Parathyroid adenoma (tissue), 2 donors: ENCODE measurements around the gene C20orf141.

Experiments used
- H2AFZ ChIP-seq: fragments of 300-600 bp; sonication (generic); one replicate; pipeline ENCODE4 v1.7.0; 2017; ENCODE audit warnings: antibody characterized with exemption, mild to moderate bottlenecking
- H3K27ac ChIP-seq: fragments of 300-600 bp; sonication (generic); one replicate; pipeline ENCODE4 v1.7.0; 2017
- H3K27me3 ChIP-seq: fragments of 300-600 bp; sonication (generic); one replicate; pipeline ENCODE4 v1.7.0; 2017; ENCODE audit warnings: low read length; ENCODE audit not compliant: control insufficient read depth, insufficient read depth
- H3K36me3 ChIP-seq: fragments of 300-600 bp; sonication (generic); one replicate; pipeline ENCODE4 v1.7.0; 2017; ENCODE audit warnings: low read length; ENCODE audit not compliant: control insufficient read depth, insufficient read depth
- H3K4me1 ChIP-seq: fragments of 300-600 bp; sonication (generic); one replicate; pipeline ENCODE4 v1.7.0; 2017; ENCODE audit warnings: control low read depth
- H3K4me2 ChIP-seq: fragments of 300-600 bp; sonication (generic); one replicate; pipeline ENCODE4 v1.7.0; 2017; ENCODE audit warnings: low read length
- H3K4me3 ChIP-seq: fragments of 300-600 bp; sonication (generic); one replicate; pipeline ENCODE4 v1.7.0; 2017; ENCODE audit warnings: low read depth, low read length
- H3K79me2 ChIP-seq: fragments of 300-600 bp; sonication (generic); one replicate; pipeline ENCODE4 v1.7.0; 2017; ENCODE audit warnings: control low read depth
- H3K9ac ChIP-seq: fragments of 300-600 bp; sonication (generic); one replicate; pipeline ENCODE4 v1.7.0; 2017; ENCODE audit warnings: mild to moderate bottlenecking
- H3K9me3 ChIP-seq: fragments of 300-600 bp; sonication (generic); one replicate; pipeline ENCODE4 v1.7.0; 2017; ENCODE audit warnings: low read length; ENCODE audit not compliant: control insufficient read depth
- TF ChIP-seq, protein P1 (sequence below): fragments of 300-600 bp; sonication (generic); IDR thresholded peaks from one replicate; pipeline ENCODE4 v1.7.0; 2017; ENCODE audit warnings: antibody characterized with exemption, mild to moderate bottlenecking
- donor health status: primary hyperparathyroidism.

Gene C20orf141

DNA sequence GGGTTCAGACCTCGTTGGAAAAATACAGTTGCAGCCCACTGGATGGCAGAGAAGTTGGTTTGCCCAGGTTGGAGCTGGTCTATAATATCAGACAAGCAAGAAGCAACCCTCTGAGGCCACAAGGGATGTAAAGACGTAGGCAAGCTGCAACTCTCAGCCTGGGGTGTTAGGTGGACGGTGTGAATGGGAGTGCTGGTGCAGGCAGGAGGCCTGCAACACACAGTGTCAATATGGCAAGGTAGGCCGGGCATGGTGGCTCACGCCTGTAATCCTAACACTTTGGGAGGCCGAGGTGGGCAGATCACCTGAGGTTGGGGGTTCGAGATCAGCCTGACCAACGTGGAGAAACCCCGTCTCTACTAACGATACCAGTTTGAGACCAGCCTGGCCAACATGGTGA is 36.3 kb downstream of the C20orf141 start:
- Histone ChIP-seq H3K4me3 (no peak overlapping the region), H3K4me1 (no peaks in the 10 kb centered on the region), H3K9ac (no peak overlapping the region), H3K27ac (no peak overlapping the region), H3K4me2 (no peak overlapping the region), H2AFZ (no peak overlapping the region), H3K79me2 (peaks cover 8% of the 10 kb centered on the region), H3K9me3 (no peaks in the 10 kb centered on the region), H3K27me3 (no peaks in the 10 kb centered on the region), H3K36me3 (no peaks in the 10 kb centered on the region)
- TF ChIP-seq, protein P1, sequence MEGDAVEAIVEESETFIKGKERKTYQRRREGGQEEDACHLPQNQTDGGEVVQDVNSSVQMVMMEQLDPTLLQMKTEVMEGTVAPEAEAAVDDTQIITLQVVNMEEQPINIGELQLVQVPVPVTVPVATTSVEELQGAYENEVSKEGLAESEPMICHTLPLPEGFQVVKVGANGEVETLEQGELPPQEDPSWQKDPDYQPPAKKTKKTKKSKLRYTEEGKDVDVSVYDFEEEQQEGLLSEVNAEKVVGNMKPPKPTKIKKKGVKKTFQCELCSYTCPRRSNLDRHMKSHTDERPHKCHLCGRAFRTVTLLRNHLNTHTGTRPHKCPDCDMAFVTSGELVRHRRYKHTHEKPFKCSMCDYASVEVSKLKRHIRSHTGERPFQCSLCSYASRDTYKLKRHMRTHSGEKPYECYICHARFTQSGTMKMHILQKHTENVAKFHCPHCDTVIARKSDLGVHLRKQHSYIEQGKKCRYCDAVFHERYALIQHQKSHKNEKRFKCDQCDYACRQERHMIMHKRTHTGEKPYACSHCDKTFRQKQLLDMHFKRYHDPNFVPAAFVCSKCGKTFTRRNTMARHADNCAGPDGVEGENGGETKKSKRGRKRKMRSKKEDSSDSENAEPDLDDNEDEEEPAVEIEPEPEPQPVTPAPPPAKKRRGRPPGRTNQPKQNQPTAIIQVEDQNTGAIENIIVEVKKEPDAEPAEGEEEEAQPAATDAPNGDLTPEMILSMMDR, result no peak

DNA sequence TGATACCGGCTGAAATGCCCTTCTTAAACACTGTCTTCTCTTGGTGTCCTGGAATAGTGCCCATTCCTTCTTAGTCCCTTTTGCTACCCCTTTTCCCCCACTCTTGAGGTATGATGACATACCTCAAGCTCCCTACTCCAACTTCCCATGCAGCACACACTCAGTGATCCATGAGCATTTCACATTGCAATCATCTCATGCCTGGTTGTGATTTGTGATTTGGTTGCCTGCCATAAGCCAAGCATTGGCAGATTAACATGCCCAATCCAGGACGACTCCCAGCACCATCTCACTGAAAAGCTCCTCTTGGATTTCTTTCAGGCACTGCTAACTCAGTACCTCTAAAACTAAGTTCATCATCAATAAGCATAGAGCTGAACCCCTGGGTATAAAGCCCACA is 43.8 kb downstream of the C20orf141 start:
- Histone ChIP-seq H3K36me3 (no peaks in the 10 kb centered on the region), H3K4me1 (no peaks in the 10 kb centered on the region), H3K27me3 (no peaks in the 10 kb centered on the region), H3K9me3 (no peaks in the 10 kb centered on the region), H2AFZ (no peak overlapping the region), H3K79me2 (peaks cover 4% of the 10 kb centered on the region), H3K9ac (no peak overlapping the region), H3K27ac (no peak overlapping the region), H3K4me2 (no peak overlapping the region), H3K4me3 (no peak overlapping the region)
- TF ChIP-seq, protein P1, result no peak

DNA sequence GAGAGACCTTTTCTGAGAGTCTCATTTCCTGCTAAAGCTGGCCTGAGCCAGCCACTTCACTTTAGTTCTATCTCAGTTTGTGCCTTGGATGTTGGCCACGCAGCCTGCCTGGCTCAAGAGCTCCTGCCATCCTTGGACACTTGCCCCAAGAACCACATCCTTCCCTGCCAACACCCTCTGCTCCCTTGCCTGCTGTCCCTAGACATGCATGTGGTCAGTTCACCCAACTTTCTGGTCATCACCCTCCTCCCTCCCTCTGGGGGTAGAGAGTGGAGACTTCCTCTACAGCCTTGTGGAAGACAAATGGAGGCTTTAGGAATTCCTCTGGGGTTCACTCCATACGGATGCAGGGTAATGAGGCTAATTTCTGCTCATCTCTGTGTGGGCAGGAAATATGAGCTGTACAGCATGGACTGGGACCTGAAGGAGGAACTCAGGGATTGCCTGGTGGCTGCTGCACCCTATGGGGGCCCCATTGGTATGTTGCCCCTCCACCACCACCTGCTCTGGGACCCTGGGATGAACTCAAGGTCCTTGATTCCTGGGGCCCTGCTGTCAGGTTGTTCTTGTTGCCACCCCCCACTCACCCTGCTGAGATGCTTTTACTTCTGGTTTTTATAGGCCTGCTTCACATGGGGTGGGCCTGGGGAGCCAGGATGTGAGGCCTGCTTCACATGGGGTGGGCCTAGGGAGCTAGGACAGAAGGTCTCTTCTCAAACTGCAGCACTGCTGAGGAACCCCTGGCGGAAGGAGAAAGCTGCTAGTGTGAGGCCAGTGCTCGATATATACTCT is 44.7 kb downstream of the C20orf141 start:
- Histone ChIP-seq H3K4me1 (no peaks in the 10 kb centered on the region), H3K9me3 (no peaks in the 10 kb centered on the region), H3K79me2 (peaks cover 2% of the 10 kb centered on the region), H3K9ac (no peak overlapping the region), H3K36me3 (no peaks in the 10 kb centered on the region), H3K4me3 (no peak overlapping the region), H3K27ac (no peak overlapping the region), H3K4me2 (no peak overlapping the region), H2AFZ (no peak overlapping the region), H3K27me3 (no peaks in the 10 kb centered on the region)
- TF ChIP-seq, protein P1, result no peak

DNA sequence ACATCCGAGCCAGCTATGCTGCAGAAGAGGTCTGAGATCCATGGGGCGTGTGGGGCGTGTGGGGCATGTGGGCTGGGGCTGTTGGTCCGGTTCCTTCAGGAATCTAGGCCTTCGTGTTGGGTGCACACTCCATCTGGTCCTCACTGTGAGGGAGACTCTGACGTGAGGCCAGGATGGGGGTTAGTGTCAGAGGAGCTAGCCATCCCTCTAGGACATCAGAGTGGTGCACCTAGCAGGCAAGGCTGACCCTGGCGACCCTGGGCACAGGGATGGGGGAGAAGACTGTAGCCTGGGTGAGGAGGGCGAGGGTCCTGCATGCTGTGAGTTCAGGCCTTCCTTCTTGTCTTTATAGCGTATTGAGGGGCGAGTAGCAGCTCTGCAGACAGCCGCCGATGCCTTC is 49.8 kb downstream of the C20orf141 start:
- Histone ChIP-seq H3K36me3 (no peaks in the 10 kb centered on the region), H3K4me1 (no peaks in the 10 kb centered on the region), H3K4me2 (no peak overlapping the region), H2AFZ (no peak overlapping the region), H3K27ac (no peak overlapping the region), H3K9ac (no peak overlapping the region), H3K27me3 (no peaks in the 10 kb centered on the region), H3K79me2 (no peaks in the 10 kb centered on the region), H3K4me3 (no peak overlapping the region), H3K9me3 (no peaks in the 10 kb centered on the region)
- TF ChIP-seq, protein P1, result no peak

DNA sequence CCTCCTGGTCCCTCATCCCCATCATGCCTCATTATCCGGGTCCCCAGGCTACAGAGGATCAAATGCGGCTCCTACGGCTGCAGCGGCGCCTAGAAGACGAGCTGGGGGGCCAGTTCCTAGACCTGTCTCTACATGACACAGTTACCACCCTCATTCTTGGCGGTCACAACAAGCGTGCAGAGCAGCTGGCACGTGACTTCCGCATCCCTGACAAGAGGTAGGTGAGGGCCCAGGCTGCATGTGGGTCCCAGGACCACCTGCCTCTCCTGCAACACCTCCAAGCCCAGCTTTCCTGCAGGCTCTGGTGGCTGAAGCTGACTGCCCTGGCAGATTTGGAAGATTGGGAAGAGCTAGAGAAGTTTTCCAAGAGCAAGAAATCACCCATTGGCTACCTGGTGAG is 50.3 kb downstream of the C20orf141 start:
- H3K79me2 ChIP-seq, result no peaks in the 10 kb centered on the region
- H3K4me3 ChIP-seq, result no peak overlapping the region
- TF ChIP-seq, protein P1, result no peak
- H2AFZ ChIP-seq, result no peak overlapping the region
- H3K36me3 ChIP-seq, result no peaks in the 10 kb centered on the region
- H3K4me1 ChIP-seq, result no peaks in the 10 kb centered on the region
- H3K9me3 ChIP-seq, result no peaks in the 10 kb centered on the region
- H3K27ac ChIP-seq, result no peak overlapping the region
- no peak overlapping the region for H3K9ac ChIP-seq
- H3K4me2 ChIP-seq, result no peak overlapping the region
- H3K27me3 ChIP-seq, result no peaks in the 10 kb centered on the region
